Common myeloid progenitor, CD34-positive (primary cell): ENCODE measurements around the gene GPR137B.

ENCODE experiments used
- CTCF ChIA-PET: fragments of 350-600 bp; sonication (Branson Sonifier 250); formaldehyde crosslinking; loops from one replicate; lab custom pipeline; 2021; ENCODE audit warnings: antibody characterized with exemption; lab: Charles Lee
- POLR2A ChIA-PET: fragments of 350-600 bp; sonication (Branson Sonifier 250); formaldehyde crosslinking; loops from one replicate; lab custom pipeline; 2021; ENCODE audit warnings: antibody characterized with exemption; lab: Charles Lee
- DNase-seq, 3 donors: peaks; one replicate each; pipeline versions ENCODE4 v3.0.0 to v3.0.0-alpha.2; 2013
- H3K27ac ChIP-seq, 2 experiments: 1 replicate in 1 of 2; 2 replicates in 1 of 2; pipeline ENCODE4 v1.7.0; 2013; ENCODE audit warnings: inconsistent platforms in 2 of 2, low read length in 2 of 2, mild to moderate bottlenecking in 2 of 2, low read depth in 1 of 2, moderate library complexity in 1 of 2; ENCODE audit not compliant: severe bottlenecking in 2 of 2, insufficient read depth in 1 of 2, poor library complexity in 1 of 2
- H3K27me3 ChIP-seq, 5 experiments: replicated peaks in 2 of 5; 1 replicate in 3 of 5; 2 replicates in 2 of 5; pipeline versions ENCODE4 v1.6.1 to v1.7.0; 2013; ENCODE audit warnings: low read length in 4 of 5, mild to moderate bottlenecking in 2 of 5, moderate library complexity in 2 of 5, inconsistent platforms in 1 of 5; ENCODE audit not compliant: insufficient read depth in 5 of 5, control insufficient read depth in 4 of 5
- H3K36me3 ChIP-seq, 4 experiments: 1 replicate in 2 of 4; 2 replicates in 2 of 4; pipeline versions ENCODE4 v1.6.1 to v1.7.0; 2013; ENCODE audit warnings: low read length in 3 of 4, control low read depth in 1 of 4, mild to moderate bottlenecking in 1 of 4; ENCODE audit not compliant: control insufficient read depth in 4 of 4, insufficient read depth in 4 of 4
- H3K4me1 ChIP-seq, 4 experiments: 1 replicate in 3 of 4; 2 replicates in 1 of 4; pipeline versions ENCODE4 v1.6.1 to v1.7.1; 2013; ENCODE audit warnings: low read length in 3 of 4, mild to moderate bottlenecking in 3 of 4, control low read depth in 1 of 4, inconsistent platforms in 1 of 4, moderate library complexity in 1 of 4; ENCODE audit not compliant: control insufficient read depth in 4 of 4, insufficient read depth in 4 of 4; ENCODE audit errors: control extremely low read depth in 1 of 4
- H3K4me3 ChIP-seq, 7 experiments: 1 replicate in 4 of 7; 2 replicates in 3 of 7; pipeline versions ENCODE4 v1.5.1 to v1.7.0; 2013; ENCODE audit warnings: mild to moderate bottlenecking in 7 of 7, low read length in 6 of 7, moderate library complexity in 6 of 7, inconsistent platforms in 2 of 7, low read depth in 2 of 7, control low read depth in 1 of 7; ENCODE audit not compliant: insufficient read depth in 4 of 7, control insufficient read depth in 1 of 7; ENCODE audit errors: extremely low read depth in 1 of 7
- H3K9me3 ChIP-seq, 5 experiments: 1 replicate in 4 of 5; 2 replicates in 1 of 5; pipeline versions ENCODE4 v1.6.1 to v1.7.1; 2013; ENCODE audit warnings: low read length in 4 of 5, mild to moderate bottlenecking in 2 of 5, inconsistent platforms in 1 of 5, low read depth in 1 of 5, moderate library complexity in 1 of 5; ENCODE audit not compliant: control insufficient read depth in 4 of 5, insufficient read depth in 2 of 5; ENCODE audit errors: control extremely low read depth in 1 of 5
- WGBS: methylation state at CpG from one replicate; pipeline ENCODE4 v1.1.5; 2013; ENCODE audit not compliant: insufficient coverage; 5-methylcytosine and 5-hydroxymethylcytosine counted together

The GPR137B gene

GRCh38 chr1:236108027-236108648 is 34.2 kb upstream of the GPR137B start:
- ChIA-PET POLR2A (no interaction called here), CTCF (interaction anchor here (0.9 to 1.8 kb wide), 9 partner anchors 17 to 774 kb away, joined by 3 to 7 read pairs (median 3); no protein-coding TSS in a partner anchor)
- no peak for DNase-seq
- Histone ChIP-seq H3K36me3 (no peaks in the 10 kb centered on the region), H3K4me3 (no peak overlapping the region), H3K27me3 (no peaks in the 10 kb centered on the region), H3K27ac (no peak overlapping the region), H3K4me1 (no peaks in the 10 kb centered on the region), H3K9me3 (no peaks in the 10 kb centered on the region)
- WGBS, result 98% methylated on average over 7 of the region's 7 CpGs

- WGBS, result 96% methylated on average over 9 of the region's 13 CpGs
- POLR2A ChIA-PET, result no interaction called here
- no peak for DNase-seq
- H3K4me3 ChIP-seq, result no peak overlapping the region
- no peaks in the 10 kb centered on the region for H3K36me3 ChIP-seq
- no peak overlapping the region for H3K27ac ChIP-seq
- CTCF ChIA-PET, result interaction anchor here (1.2 to 1.4 kb wide), 2 partner anchors 8 to 345 kb away, joined by 3 read pairs; no protein-coding TSS in a partner anchor
- H3K9me3 ChIP-seq, result no peaks in the 10 kb centered on the region
- no peaks in the 10 kb centered on the region for H3K27me3 ChIP-seq
- H3K4me1 ChIP-seq, result no peaks in the 10 kb centered on the region
Observed at GRCh38 chr1:236110137-236110536, 32.2 kb upstream of the GPR137B start.

- Histone ChIP-seq H3K27ac (no peak overlapping the region), H3K9me3 (no peaks in the 10 kb centered on the region), H3K27me3 (no peaks in the 10 kb centered on the region), H3K36me3 (no peaks in the 10 kb centered on the region), H3K4me1 (no peaks in the 10 kb centered on the region), H3K4me3 (no peak overlapping the region)
- ChIA-PET POLR2A (no interaction called here), CTCF (interaction anchor here (0.8 to 3.0 kb wide), 5 partner anchors 12 to 422 kb away, joined by 3 to 14 read pairs (median 3); no protein-coding TSS in a partner anchor)
- 95% methylated on average over 14 of the region's 17 CpGs for WGBS
- DNase-seq, result no peak
Observed at GRCh38 chr1:236111527-236112331, 30.6 kb upstream of the GPR137B start.

GRCh38 chr1:236112332-236112627 is 30.1 kb upstream of the GPR137B start:
- DNase-seq, result no peak
- WGBS, result 90% methylated on average over 5 of the region's 6 CpGs
- Histone ChIP-seq H3K4me3 (no peak overlapping the region), H3K9me3 (no peaks in the 10 kb centered on the region), H3K36me3 (no peaks in the 10 kb centered on the region), H3K27ac (no peak overlapping the region), H3K27me3 (no peaks in the 10 kb centered on the region), H3K4me1 (no peaks in the 10 kb centered on the region)
- ChIA-PET CTCF (interaction anchor here (0.8 to 3.0 kb wide), 4 partner anchors 12 to 422 kb away, joined by 3 to 14 read pairs (median 3); no protein-coding TSS in a partner anchor), POLR2A (no interaction called here)

- CTCF ChIA-PET, result interaction anchor here (0.6 to 3.0 kb wide), 3 partner anchors 11 to 376 kb away, joined by 3 to 14 read pairs (median 4); no protein-coding TSS in a partner anchor
- WGBS, result 92% methylated on average over 9 of the region's 15 CpGs
Observed at GRCh38 chr1:236113324-236114032, 28.9 kb upstream of the GPR137B start.

GRCh38 chr1:236114076-236114747 is 28.1 kb upstream of the GPR137B start:
- no peaks in the 10 kb centered on the region for H3K9me3 ChIP-seq
- no peaks in the 10 kb centered on the region for H3K4me1 ChIP-seq
- H3K27me3 ChIP-seq, result peaks cover 0 to 2% (median 0%) of the 10 kb centered on the region in 5 experiments
- 93% methylated on average over 4 of the region's 5 CpGs for WGBS
- H3K4me3 ChIP-seq, result no peak overlapping the region
- DNase-seq, result no peak
- CTCF ChIA-PET, result interaction anchor here (1.3 to 3.0 kb wide), 2 partner anchors 10 to 373 kb away, joined by 4 to 14 read pairs; no protein-coding TSS in a partner anchor
- POLR2A ChIA-PET, result no interaction called here
- no peaks in the 10 kb centered on the region for H3K36me3 ChIP-seq
- H3K27ac ChIP-seq, result no peak overlapping the region

More at GRCh38 chr1:236113324-236114032, 28.9 kb upstream of the GPR137B start:
- DNase-seq, result no peak
- no peak overlapping the region for H3K4me3 ChIP-seq
- no peaks in the 10 kb centered on the region for H3K9me3 ChIP-seq
- no peaks in the 10 kb centered on the region for H3K4me1 ChIP-seq
- H3K27me3 ChIP-seq, result peaks cover 0 to 2% (median 0%) of the 10 kb centered on the region in 5 experiments
- H3K36me3 ChIP-seq, result no peaks in the 10 kb centered on the region
- no peak overlapping the region for H3K27ac ChIP-seq
- POLR2A ChIA-PET, result no interaction called here
